ENCODE results near the gene CFAP206.

CFAP206 gene

GRCh38 chr6:87376643-87377042, 31.1 kb upstream of the CFAP206 start:
- FAIRE-seq (no peak), DNase-seq (ENCODE audit: insufficient read length, low spot score) (no peak)
- TF ChIP-seq CTCF (IDR thresholded peaks at IDR 0.05; ENCODE audit: insufficient read depth, missing control alignments): no peak

GRCh38 chr6:87378947-87379346, 28.8 kb upstream of the CFAP206 start:
- FAIRE-seq: no peak
- DNase-seq (ENCODE audit: insufficient read length, low spot score): no peak
- TF ChIP-seq CTCF (IDR thresholded peaks at IDR 0.05; ENCODE audit: insufficient read depth, missing control alignments): no peak

- TF ChIP-seq CTCF (IDR thresholded peaks at IDR 0.05; ENCODE audit: insufficient read depth, missing control alignments): no peak
- no peak for FAIRE-seq
- no peak for DNase-seq (ENCODE audit: insufficient read length, low spot score)
Measured at GRCh38 chr6:87382861-87383260, 24.9 kb upstream of the CFAP206 start.

- no peak for FAIRE-seq
Measured at GRCh38 chr6:87384038-87384437, 23.7 kb upstream of the CFAP206 start.

GRCh38 chr6:87384449-87384848, 23.3 kb upstream of the CFAP206 start:
- no peak for TF ChIP-seq CTCF (IDR thresholded peaks at IDR 0.05; ENCODE audit: insufficient read depth, missing control alignments)

More at GRCh38 chr6:87384038-87384437, 23.7 kb upstream of the CFAP206 start:
- TF ChIP-seq CTCF (IDR thresholded peaks at IDR 0.05; ENCODE audit: insufficient read depth, missing control alignments): no peak
- no peak for DNase-seq (ENCODE audit: insufficient read length, low spot score)

GRCh38 chr6:87391334-87391733, 16.4 kb upstream of the CFAP206 start:
- DNase-seq (ENCODE audit: insufficient read length, low spot score) (no peak), FAIRE-seq (peak; percentile 86)
- TF ChIP-seq CTCF (IDR thresholded peaks at IDR 0.05; ENCODE audit: insufficient read depth, missing control alignments): peak; percentile 85

More at GRCh38 chr6:87384449-87384848, 23.3 kb upstream of the CFAP206 start:
- DNase-seq (ENCODE audit: insufficient read length, low spot score): no peak
- no peak for FAIRE-seq

GRCh38 chr6:87393026-87393622, 14.6 kb upstream of the CFAP206 start:
- TF ChIP-seq CTCF (IDR thresholded peaks at IDR 0.05; ENCODE audit: insufficient read depth, missing control alignments): peak; percentile 71
- no peak for DNase-seq (ENCODE audit: insufficient read length, low spot score)
- FAIRE-seq: peak; percentile 80

Data from D721Med (cell line).